GM12878 (cell line): ENCODE data around the gene CTSD. TPM values are rescaled to one million over a fixed set of nuclear protein-coding genes. Genes with fewer than 3 reads are reported as not detected.

Source experiments
- ATAC-seq: fragments of 200-7000 bp; cut with Tn5 transposase; 3 replicates; pipeline ENCODE4 v1.9.1; 2020; ENCODE audit warnings: mild to moderate bottlenecking, moderate library complexity
- BruUV-seq: library from RNA; stranded (reverse); fragments of 400-500 nt; replicated peaks from 2 replicates; lab custom pipeline; 2021; lab: Mats Ljungman, UMichigan
- CTCF ChIA-PET: fragments of 300-600 bp; sonication (Branson Sonifier 250); formaldehyde crosslinking; extraction: SDS; loops from one replicate; lab custom pipeline; 2021; ENCODE audit warnings: inconsistent platforms; lab: Yijun Ruan, JAX
- POLR2A ChIA-PET: fragments of 350-600 bp; formaldehyde crosslinking; extraction: SDS; loops from one replicate; lab custom pipeline; 2021; ENCODE audit warnings: inconsistent platforms; lab: Charles Lee
- RAD21 ChIA-PET: fragments of 300-600 bp; sonication (Branson Sonifier 250); formaldehyde crosslinking; loops from one replicate; lab custom pipeline; 2023; ENCODE audit warnings: antibody characterized with exemption; ENCODE audit not compliant: unreplicated experiment; lab: Charles Lee
- SMC1A ChIA-PET: fragments of 300-600 bp; sonication (Branson Sonifier 250); formaldehyde crosslinking; loops from one replicate; lab custom pipeline; 2023; ENCODE audit not compliant: unreplicated experiment, uncharacterized antibody; lab: Charles Lee
- DNase-seq: peaks from one replicate; pipeline ENCODE4 v3.0.0-alpha.2; 2011; ENCODE audit warnings: low read depth, low spot score
- FAIRE-seq: peaks from 3 replicates; lab custom pipeline; 2011; peaks lifted over from hg19 to GRCh38; lab: Jason Lieb, UNC
- H2AFZ ChIP-seq: 2 replicates; pipeline ENCODE4 v1.6.0; 2011; ENCODE audit warnings: low read depth, low read length, control low read depth; ENCODE audit not compliant: control insufficient read depth
- H3K27ac ChIP-seq: 2 replicates; pipeline ENCODE4 v1.5.1; 2011; ENCODE audit warnings: control low read depth; ENCODE audit not compliant: control insufficient read depth, insufficient read depth
- H3K27me3 ChIP-seq, 2 experiments: replicated peaks in 1 of 2; 2 replicates each; pipeline versions ENCODE4 v1.6.0 to v1.6.1; 2011; ENCODE audit warnings: low read length in 1 of 2; ENCODE audit not compliant: control insufficient read depth in 2 of 2, insufficient read depth in 2 of 2
- H3K36me3 ChIP-seq, 2 experiments: 2 replicates each; pipeline ENCODE4 v1.5.1; 2011; ENCODE audit warnings: low read length in 1 of 2; ENCODE audit not compliant: control insufficient read depth in 2 of 2, insufficient read depth in 2 of 2
- H3K4me1 ChIP-seq: 2 replicates; pipeline ENCODE4 v1.6.1; 2011; ENCODE audit warnings: mild to moderate bottlenecking, low read length, moderate library complexity, mixed read lengths; ENCODE audit not compliant: control insufficient read depth, insufficient read depth
- H3K4me2 ChIP-seq: 2 replicates; pipeline ENCODE4 v1.6.0; 2011; ENCODE audit warnings: control low read depth; ENCODE audit not compliant: control insufficient read depth, insufficient read depth
- H3K4me3 ChIP-seq: fragments of 200-600 bp; sonication (generic); 2 replicates; pipeline ENCODE4 v1.5.1; 2016
- H3K79me2 ChIP-seq: 2 replicates; pipeline ENCODE4 v1.6.0; 2011; ENCODE audit warnings: low read length; ENCODE audit not compliant: control insufficient read depth, insufficient read depth
- H3K9ac ChIP-seq: 2 replicates; pipeline ENCODE4 v1.8.0; 2011; ENCODE audit warnings: low read length, control low read depth, mixed read lengths; ENCODE audit not compliant: control insufficient read depth, insufficient read depth
- H3K9me3 ChIP-seq: replicated peaks from 3 replicates; pipeline ENCODE4 v1.5.1; 2011; ENCODE audit warnings: mild to moderate bottlenecking, low read length; ENCODE audit not compliant: control insufficient read depth, insufficient read depth
- H4K20me1 ChIP-seq: 2 replicates; pipeline ENCODE4 v1.6.0; 2011; ENCODE audit not compliant: control insufficient read depth, insufficient read depth
- BHLHE40 ChIP-seq, 2 experiments: fragments of 450-650 bp in 1 of 2; IDR thresholded peaks; 2 replicates each; pipeline ENCODE4 v1.6.1; 2011 to 2017; ENCODE audit warnings: low read depth in 2 of 2, borderline replicate concordance in 1 of 2, improper control_type of control experiment in 1 of 2, low read length in 1 of 2, mild to moderate bottlenecking in 1 of 2
- FOXK2 ChIP-seq: fragments of 450-650 bp; IDR thresholded peaks from 2 replicates; pipeline ENCODE4 v1.6.1; 2017; ENCODE audit warnings: mild to moderate bottlenecking, moderate library complexity
- MXI1 ChIP-seq: fragments of 150-350 bp; IDR thresholded peaks from 2 replicates; pipeline ENCODE4 v1.6.1; 2011; ENCODE audit warnings: low read depth, mild to moderate bottlenecking, inconsistent platforms, low read length, improper control_type of control experiment
- RB1 ChIP-seq: fragments of 450-650 bp; formaldehyde crosslinking; IDR thresholded peaks from 2 replicates; pipeline ENCODE4 v1.6.1; 2017; ENCODE audit warnings: mild to moderate bottlenecking, borderline replicate concordance
- SIX5 ChIP-seq: IDR thresholded peaks from 2 replicates; pipeline ENCODE4 v1.6.1; 2011; ENCODE audit warnings: mild to moderate bottlenecking, low read depth, low read length, moderate library complexity; ENCODE audit not compliant: severe bottlenecking
- TCF12 ChIP-seq: IDR thresholded peaks from 2 replicates; pipeline ENCODE4 v1.6.1; 2011; ENCODE audit warnings: low read depth, mild to moderate bottlenecking, low read length
- WGBS: methylation state at CpG from one replicate; pipeline ENCODE4 v1.1.6; 2016; ENCODE audit warnings: low lambda C conversion rate; ENCODE audit not compliant: insufficient replicate concordance, insufficient coverage; ENCODE audit errors: missing lambda C conversion rate; 5-methylcytosine and 5-hydroxymethylcytosine counted together
- in situ Hi-C: fragments of 300-500 bp; cut with MboI; formaldehyde crosslinking; loops from 9 replicates; pipeline ENCODE4 v1.14.3; 2018; ENCODE audit warnings: mixed read lengths
- intact Hi-C: fragments of 100-400 bp; cut with micrococcal nuclease; formaldehyde crosslinking; loops from one replicate; pipeline ENCODE4 v1.14.2; 2022; ENCODE audit not compliant: unreplicated experiment
- polyA plus RNA-seq, 11 experiments: library from polyadenylated mRNA; depleted of rRNA in 4 of 11; unstranded in 6 of 11; stranded (reverse) in 5 of 11; fragments of >200 nt; fragmentation: Nextera tagmentation in 4 of 11; fragmentation: Illumina TruSeq in 1 of 11; extraction: Ambion mirVana in 4 of 11; extraction: Trizol in 1 of 11; gene quantifications; 1 replicate in 1 of 11; 2 replicates in 10 of 11; pipeline versions ENCODE4 v1.2.1 to v1.2.3, GENCODE V29; 2011 to 2016; ENCODE audit warnings: inconsistent platforms in 2 of 11, missing spikeins in 2 of 11, low read depth in 1 of 11
- total RNA-seq, 4 experiments: library from RNA; depleted of rRNA in 3 of 4; stranded (reverse); fragments of >200 nt in 3 of 4; fragmentation: Illumina TruSeq in 1 of 4; extraction: Trizol in 1 of 4; gene quantifications; 2 replicates each; pipeline versions ENCODE4 v1.2.1 to v1.2.3, GENCODE V29; 2013 to 2021
- TF ChIP-seq, protein P1 (sequence below): IDR thresholded peaks from 2 replicates; pipeline ENCODE4 v1.6.1; 2011; ENCODE audit warnings: low read depth, mild to moderate bottlenecking, low read length, moderate library complexity, borderline replicate concordance; ENCODE audit errors: extremely low read depth
- TF ChIP-seq, protein P2 (sequence below): IDR thresholded peaks from 2 replicates; pipeline ENCODE4 v1.6.1; 2012; ENCODE audit warnings: low read length, inconsistent platforms

The CTSD gene
- total and polyA plus RNA-seq, 10 of the 15 experiments (the other 5 are each of a cell fraction or from before 2014, with no cell fraction given): 0.42 to 54.6 (median 25.0) TPM

DNA sequence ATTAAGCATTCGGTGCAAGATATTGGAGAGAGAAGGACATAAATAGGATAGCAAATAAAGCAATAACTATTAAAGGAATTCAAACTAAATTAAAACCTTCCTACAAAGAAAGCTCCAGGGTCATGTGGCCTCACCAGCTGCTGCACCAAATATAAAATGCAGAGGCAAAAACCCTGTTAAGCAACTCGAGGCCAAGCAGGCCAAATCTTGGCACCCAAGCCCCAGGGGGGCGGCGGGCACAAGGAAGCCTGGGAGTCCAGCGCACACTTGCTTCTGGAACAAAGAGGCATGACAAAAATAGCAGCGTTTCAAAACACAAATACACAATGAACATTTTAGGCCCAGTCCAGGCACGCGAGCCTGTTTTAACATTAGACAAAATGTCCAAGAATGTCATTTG, 46.0 kb downstream of the CTSD start:
- Histone ChIP-seq H4K20me1 (no peaks in the 10 kb centered on the region), H3K9ac (no peak overlapping the region), H3K4me2 (no peak overlapping the region)
- intact Hi-C loops: no loop called here
- 41% methylated on average over 7 of the region's 8 CpGs for WGBS
- ChIA-PET CTCF (interaction anchor here (1.1 to 1.7 kb wide), 3 partner anchors 17 to 116 kb away, joined by 3 to 7 read pairs (median 3); no protein-coding TSS in a partner anchor), SMC1A (interaction anchor here (0.9 kb wide), 1 partner anchor 115 kb away, joined by 4 read pairs; no protein-coding TSS in a partner anchor), RAD21 (no interaction called here)
- ATAC-seq (no peak), DNase-seq (no peak)
- TF ChIP-seq, protein P1, sequence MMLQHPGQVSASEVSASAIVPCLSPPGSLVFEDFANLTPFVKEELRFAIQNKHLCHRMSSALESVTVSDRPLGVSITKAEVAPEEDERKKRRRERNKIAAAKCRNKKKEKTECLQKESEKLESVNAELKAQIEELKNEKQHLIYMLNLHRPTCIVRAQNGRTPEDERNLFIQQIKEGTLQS: no peak
- TF ChIP-seq BHLHE40 (IDR thresholded peaks at IDR 0.05; ENCODE audit: borderline replicate concordance in 1 of 2, low read depth in 2 of 2, low read length in 1 of 2): no peak
- TF ChIP-seq TCF12: no peak
- no peak for TF ChIP-seq MXI1
- TF ChIP-seq SIX5: no peak
- TF ChIP-seq, protein P2, sequence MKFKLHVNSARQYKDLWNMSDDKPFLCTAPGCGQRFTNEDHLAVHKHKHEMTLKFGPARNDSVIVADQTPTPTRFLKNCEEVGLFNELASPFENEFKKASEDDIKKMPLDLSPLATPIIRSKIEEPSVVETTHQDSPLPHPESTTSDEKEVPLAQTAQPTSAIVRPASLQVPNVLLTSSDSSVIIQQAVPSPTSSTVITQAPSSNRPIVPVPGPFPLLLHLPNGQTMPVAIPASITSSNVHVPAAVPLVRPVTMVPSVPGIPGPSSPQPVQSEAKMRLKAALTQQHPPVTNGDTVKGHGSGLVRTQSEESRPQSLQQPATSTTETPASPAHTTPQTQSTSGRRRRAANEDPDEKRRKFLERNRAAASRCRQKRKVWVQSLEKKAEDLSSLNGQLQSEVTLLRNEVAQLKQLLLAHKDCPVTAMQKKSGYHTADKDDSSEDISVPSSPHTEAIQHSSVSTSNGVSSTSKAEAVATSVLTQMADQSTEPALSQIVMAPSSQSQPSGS: no peak
- TF ChIP-seq RB1: no peak
- no peak for TF ChIP-seq FOXK2
- TF ChIP-seq, all 136 proteins: peak for 0
- H3K4me1 ChIP-seq: no peaks in the 10 kb centered on the region
- H3K27ac ChIP-seq: no peak overlapping the region
- no peaks in the 10 kb centered on the region; a peak in 1 of 4 replicates for H3K27me3 ChIP-seq
- BruUV-seq: no TSS peak
- no peak for FAIRE-seq
- no peak overlapping the region for H3K4me3 ChIP-seq
- H3K9me3 ChIP-seq: no peaks in the 10 kb centered on the region
- no peaks in the 10 kb centered on the region for H3K36me3 ChIP-seq
- H2AFZ ChIP-seq: no peak overlapping the region
- H3K79me2 ChIP-seq: no peaks in the 10 kb centered on the region
- in situ Hi-C loops: no loop called here
- POLR2A ChIA-PET: no interaction called here
